GM20000 (cell line): ENCODE results near the gene HRH2.

Source experiments
- DNase-seq: peaks from one replicate; pipeline ENCODE4 v3.0.0; 2012; ENCODE audit warnings: low spot score
- TF ChIP-seq, protein P1 (sequence below): IDR thresholded peaks from 2 replicates; pipeline ENCODE4 v1.5.1; 2012; ENCODE audit warnings: mild to moderate bottlenecking, control low read depth; ENCODE audit errors: extremely low read depth, missing control alignments

HRH2 gene

DNA sequence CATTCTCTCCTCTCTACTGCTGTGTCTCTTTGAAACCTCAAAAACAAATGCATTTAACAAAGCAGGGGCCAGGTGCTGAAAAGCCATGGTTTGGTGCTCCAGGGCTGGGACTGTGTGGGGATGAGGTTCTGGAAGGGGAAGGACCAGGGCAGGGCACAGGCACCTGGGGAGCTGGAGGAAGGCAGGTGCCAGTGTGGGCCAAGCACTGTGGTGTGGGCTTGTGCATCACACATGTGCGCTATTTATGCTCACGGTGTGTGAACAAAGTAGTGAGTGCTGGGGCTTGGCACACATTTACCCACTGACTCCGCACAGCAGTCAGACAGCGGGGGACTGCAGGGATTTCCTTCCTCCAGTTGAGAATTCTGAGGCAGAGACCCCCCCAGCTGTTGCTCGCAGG lies 10.1 kb downstream of the HRH2 start:
- DNase-seq: no peak
- TF ChIP-seq, protein P1, sequence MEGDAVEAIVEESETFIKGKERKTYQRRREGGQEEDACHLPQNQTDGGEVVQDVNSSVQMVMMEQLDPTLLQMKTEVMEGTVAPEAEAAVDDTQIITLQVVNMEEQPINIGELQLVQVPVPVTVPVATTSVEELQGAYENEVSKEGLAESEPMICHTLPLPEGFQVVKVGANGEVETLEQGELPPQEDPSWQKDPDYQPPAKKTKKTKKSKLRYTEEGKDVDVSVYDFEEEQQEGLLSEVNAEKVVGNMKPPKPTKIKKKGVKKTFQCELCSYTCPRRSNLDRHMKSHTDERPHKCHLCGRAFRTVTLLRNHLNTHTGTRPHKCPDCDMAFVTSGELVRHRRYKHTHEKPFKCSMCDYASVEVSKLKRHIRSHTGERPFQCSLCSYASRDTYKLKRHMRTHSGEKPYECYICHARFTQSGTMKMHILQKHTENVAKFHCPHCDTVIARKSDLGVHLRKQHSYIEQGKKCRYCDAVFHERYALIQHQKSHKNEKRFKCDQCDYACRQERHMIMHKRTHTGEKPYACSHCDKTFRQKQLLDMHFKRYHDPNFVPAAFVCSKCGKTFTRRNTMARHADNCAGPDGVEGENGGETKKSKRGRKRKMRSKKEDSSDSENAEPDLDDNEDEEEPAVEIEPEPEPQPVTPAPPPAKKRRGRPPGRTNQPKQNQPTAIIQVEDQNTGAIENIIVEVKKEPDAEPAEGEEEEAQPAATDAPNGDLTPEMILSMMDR: no peak

DNA sequence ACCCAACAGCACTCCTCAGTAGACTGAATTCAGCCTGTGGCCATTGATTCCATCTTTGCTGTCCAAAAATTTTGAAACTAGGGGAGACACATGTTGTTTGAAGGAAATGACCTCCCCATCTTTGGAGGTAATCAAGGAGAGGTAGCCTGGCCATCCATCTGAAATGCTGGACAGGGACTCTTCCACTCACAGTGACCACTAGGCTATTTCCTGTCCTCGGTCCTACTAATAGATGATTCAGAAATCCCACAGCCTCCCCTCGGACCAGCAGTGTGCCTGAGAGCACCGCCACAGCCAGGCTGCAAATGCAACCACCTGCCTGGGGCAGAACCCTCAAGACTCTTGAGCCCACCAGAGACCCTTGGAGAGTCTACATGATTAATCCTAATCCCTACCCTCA lies 12.5 kb downstream of the HRH2 start:
- TF ChIP-seq, protein P1: no peak
- DNase-seq: no peak

DNA sequence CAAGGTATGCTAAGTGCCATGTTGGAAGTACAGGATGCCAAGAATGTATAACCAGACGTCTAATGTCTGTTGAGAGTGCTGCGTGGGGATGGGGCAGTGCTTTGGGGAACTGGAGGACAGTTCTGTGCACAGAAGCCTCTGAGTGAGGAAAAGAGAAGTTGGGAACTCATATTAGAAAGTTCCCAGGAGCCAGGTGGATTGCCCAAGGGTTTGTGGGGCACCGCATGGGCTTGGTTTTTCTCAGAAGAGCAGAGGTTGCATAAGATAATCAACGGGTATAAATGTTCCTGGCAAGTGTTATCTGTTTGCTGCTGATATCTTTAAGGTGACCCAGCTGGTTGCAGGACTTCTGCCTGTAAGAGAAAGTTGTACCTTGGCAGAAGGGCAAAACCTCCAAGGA lies 13.1 kb downstream of the HRH2 start:
- no peak for DNase-seq
- TF ChIP-seq, protein P1: no peak

DNA sequence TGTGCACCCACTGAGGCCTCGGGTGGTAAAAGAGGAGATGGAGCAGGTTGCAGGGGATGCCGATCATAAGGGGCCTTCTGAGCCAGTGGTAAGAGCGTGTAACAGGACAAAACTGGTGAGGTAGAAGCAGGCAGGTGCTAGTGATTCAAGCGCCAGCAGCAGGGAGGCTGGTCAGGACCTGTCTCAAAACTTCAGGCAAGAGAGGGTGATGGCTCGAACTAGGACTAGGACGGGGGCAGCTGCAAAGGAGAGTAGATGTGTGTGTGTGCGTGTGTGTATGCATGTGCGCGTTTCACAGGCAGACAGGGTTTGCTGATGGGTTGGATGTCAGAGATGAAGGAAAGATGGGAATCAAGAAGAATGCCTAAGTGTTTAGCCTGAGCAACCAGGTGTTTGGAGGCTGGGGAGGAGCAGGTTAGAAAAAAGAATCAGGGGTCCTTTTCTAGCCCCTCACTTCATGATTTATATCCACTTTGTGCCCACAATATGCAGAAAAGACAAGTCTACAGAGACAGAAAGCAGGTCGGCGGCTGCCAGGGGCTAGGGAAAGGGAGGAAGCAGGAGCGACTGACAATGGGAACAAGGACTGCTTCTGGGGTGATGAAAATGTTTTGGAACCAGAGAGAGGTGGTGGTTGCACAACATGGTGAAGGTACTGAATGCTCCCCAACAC lies 15.2 kb downstream of the HRH2 start:
- DNase-seq: no peak
- TF ChIP-seq, protein P1: no peak

DNA sequence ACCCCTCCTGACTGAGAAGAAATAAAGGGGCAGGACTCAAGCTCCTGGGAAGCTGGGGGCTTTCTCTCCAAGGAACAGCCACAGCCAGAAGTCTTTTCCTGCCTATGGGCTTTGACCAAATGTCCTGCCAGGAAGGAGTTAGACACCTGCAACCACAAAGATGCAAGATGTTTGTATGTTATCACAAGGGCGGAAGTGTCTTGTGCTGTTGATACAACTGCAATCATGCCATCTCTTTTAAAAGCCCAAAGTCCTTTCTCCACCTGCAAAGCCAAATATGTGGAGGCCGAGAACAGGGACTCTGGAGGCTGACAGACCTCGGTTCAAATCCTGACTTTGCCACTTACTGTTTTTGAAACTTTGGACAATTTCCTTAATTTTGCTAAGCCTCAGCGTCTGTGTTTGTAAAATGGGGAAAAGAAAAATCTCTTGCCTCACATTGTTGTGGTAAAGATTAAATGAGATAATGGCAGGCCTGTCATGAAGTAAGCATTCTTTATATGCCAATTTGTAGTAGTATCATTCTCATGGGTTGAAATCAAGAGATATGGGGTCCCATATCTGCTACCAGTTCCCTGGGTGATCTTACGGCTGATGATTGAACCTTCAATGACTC lies 17.0 kb downstream of the HRH2 start:
- TF ChIP-seq, protein P1: no peak
- no peak for DNase-seq

DNA sequence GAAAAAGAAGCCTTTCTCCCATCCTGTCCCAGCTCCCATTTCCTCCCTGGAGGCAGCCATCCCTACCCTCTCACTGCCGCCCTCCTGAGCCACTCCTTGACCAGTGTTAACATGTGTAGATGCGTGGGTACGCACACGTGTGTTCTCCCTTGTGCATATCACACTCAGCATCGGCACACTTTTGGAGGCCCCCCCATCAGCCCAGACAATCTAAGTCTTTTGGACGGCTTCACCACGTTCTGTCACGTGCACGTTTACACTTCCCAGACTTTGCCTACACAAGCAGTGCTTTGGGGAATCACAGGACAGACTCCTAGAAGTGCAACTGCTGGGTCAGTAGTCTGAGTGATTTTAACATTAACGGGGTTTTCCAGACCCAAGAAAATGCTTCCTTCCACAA lies 18.0 kb downstream of the HRH2 start:
- DNase-seq: no peak
- TF ChIP-seq, protein P1: no peak

DNA sequence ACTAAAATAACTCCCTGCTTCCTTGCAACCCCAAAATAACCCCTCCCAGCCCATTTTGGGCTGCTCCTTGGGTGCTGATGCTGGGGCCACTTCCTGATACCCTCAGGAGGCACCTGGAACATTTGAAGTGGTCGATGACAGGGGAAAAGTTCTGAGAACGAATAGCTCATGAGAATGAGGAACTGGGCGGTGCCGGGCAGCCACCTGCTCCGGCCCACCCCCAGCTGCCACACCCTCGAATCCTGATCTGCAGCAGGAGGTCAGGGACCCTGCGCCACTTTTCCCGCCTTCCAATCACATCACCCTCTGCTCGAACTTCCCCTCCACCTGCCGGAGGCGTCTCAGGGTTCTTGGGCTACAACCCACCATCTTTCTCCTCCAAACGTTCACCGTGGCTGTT lies 19.7 kb downstream of the HRH2 start:
- TF ChIP-seq, protein P1: no peak
- DNase-seq: no peak
